Keratinocyte (primary cell): ENCODE data around the gene TTC14. TPM values are rescaled to one million over a fixed set of nuclear protein-coding genes. Genes with fewer than 3 reads are reported as not detected.

Experiments
- DNase-seq: peaks from one replicate; pipeline ENCODE4 v3.0.0-alpha.2; 2011; ENCODE audit warnings: low read depth, missing footprints, low spot score
- FAIRE-seq: peaks from 2 replicates; lab custom pipeline; 2011; peaks lifted over from hg19 to GRCh38; lab: Jason Lieb, UNC
- H2AFZ ChIP-seq: 2 replicates; pipeline ENCODE4 v1.6.0; 2012; ENCODE audit warnings: low read length, control low read depth, inconsistent platforms; ENCODE audit not compliant: control insufficient read depth
- H3K27ac ChIP-seq: 2 replicates; pipeline ENCODE4 v1.5.1; 2011; ENCODE audit warnings: low read length; ENCODE audit not compliant: control insufficient read depth, insufficient read depth
- H3K27me3 ChIP-seq: 3 replicates; pipeline ENCODE4 v1.6.0; 2011; ENCODE audit warnings: low read length; ENCODE audit not compliant: control insufficient read depth, insufficient read depth; ENCODE audit errors: extremely low read depth
- H3K36me3 ChIP-seq, 2 experiments: 2 replicates in 1 of 2; 3 replicates in 1 of 2; pipeline ENCODE4 v1.5.1; 2011; ENCODE audit warnings: low read length in 2 of 2, mild to moderate bottlenecking in 1 of 2; ENCODE audit not compliant: control insufficient read depth in 2 of 2, insufficient read depth in 2 of 2; ENCODE audit errors: extremely low read depth in 1 of 2
- H3K4me1 ChIP-seq: 3 replicates; pipeline ENCODE4 v1.5.1; 2011; ENCODE audit warnings: low read length; ENCODE audit not compliant: control insufficient read depth, insufficient read depth; ENCODE audit errors: extremely low read depth
- H3K4me2 ChIP-seq: 3 replicates; pipeline ENCODE4 v1.6.0; 2011; ENCODE audit warnings: low read depth, low read length; ENCODE audit not compliant: control insufficient read depth, insufficient read depth; ENCODE audit errors: extremely low read depth
- H3K4me3 ChIP-seq, 3 experiments: fragments of 200-600 bp in 1 of 3; sonication (generic) in 1 of 3; 2 replicates in 2 of 3; 3 replicates in 1 of 3; pipeline ENCODE4 v1.5.1; 2011 to 2016; ENCODE audit warnings: low read length in 3 of 3, mild to moderate bottlenecking in 3 of 3, control low read depth in 2 of 3, inconsistent platforms in 1 of 3, low read depth in 1 of 3, mixed read lengths in 1 of 3, mixed run types in 1 of 3, moderate library complexity in 1 of 3; ENCODE audit not compliant: control insufficient read depth in 2 of 3, insufficient read depth in 2 of 3; ENCODE audit errors: extremely low read depth in 1 of 3
- H3K79me2 ChIP-seq: 2 replicates; pipeline ENCODE4 v1.6.0; 2012; ENCODE audit warnings: low read length; ENCODE audit not compliant: control insufficient read depth, insufficient read depth
- H3K9ac ChIP-seq: 3 replicates; pipeline ENCODE4 v1.6.0; 2011; ENCODE audit warnings: low read length; ENCODE audit not compliant: control insufficient read depth, insufficient read depth; ENCODE audit errors: extremely low read depth
- H3K9me1 ChIP-seq: 3 replicates; pipeline ENCODE4 v1.6.0; 2011; ENCODE audit warnings: low read length; ENCODE audit not compliant: control insufficient read depth, insufficient read depth; ENCODE audit errors: extremely low read depth
- H3K9me3 ChIP-seq: 2 replicates; pipeline ENCODE4 v1.5.1; 2012; ENCODE audit warnings: low read depth, low read length; ENCODE audit not compliant: control insufficient read depth
- H4K20me1 ChIP-seq: 3 replicates; pipeline ENCODE4 v1.6.0; 2011; ENCODE audit warnings: low read length; ENCODE audit not compliant: control insufficient read depth, insufficient read depth; ENCODE audit errors: extremely low read depth
- CTCF ChIP-seq, 3 experiments: IDR thresholded peaks in 1 of 3; conservative IDR thresholded peaks in 1 of 3; optimal IDR thresholded peaks in 1 of 3; 2 replicates in 2 of 3; 3 replicates in 1 of 3; pipeline versions ENCODE3 to v1.5.1; 2011; ENCODE audit warnings: low read length in 3 of 3, mild to moderate bottlenecking in 3 of 3, moderate library complexity in 2 of 3, control low read depth in 1 of 3, inconsistent platforms in 1 of 3; ENCODE audit not compliant: insufficient read depth in 2 of 3; ENCODE audit errors: extremely low read depth in 1 of 3
- EZH2 ChIP-seq: IDR thresholded peaks from one replicate; pipeline ENCODE4 v1.6.1; 2012; ENCODE audit warnings: inconsistent platforms, mild to moderate bottlenecking, low read length, moderate library complexity
- dilution Hi-C: fragments of 300-500 bp; cut with MboI; formaldehyde crosslinking; loops from one replicate; pipeline ENCODE4 v1.7.0; 2020; ENCODE audit warnings: low sequenced_read_pairs; ENCODE audit not compliant: extremely low pct_ligation_motif_present
- polyA plus RNA-seq, 5 experiments: library from polyadenylated mRNA; depleted of rRNA in 3 of 5; stranded (reverse) in 3 of 5; stranded (forward) in 1 of 5; unstranded in 1 of 5; fragments of >200 nt; gene quantifications; 1 replicate in 1 of 5; 2 replicates in 3 of 5; 3 replicates in 1 of 5; pipeline versions ENCODE4 v1.2.1 to v1.2.3, GENCODE V29; 2011 to 2012; ENCODE audit warnings: missing spikeins in 2 of 5, low read depth in 1 of 5, low replicate concordance in 1 of 5

Gene TTC14
- polyA plus RNA-seq, 1 donor (not counting 4 experiments of a cell fraction or from before 2014, with no cell fraction given), result 30.5 TPM

DNA sequence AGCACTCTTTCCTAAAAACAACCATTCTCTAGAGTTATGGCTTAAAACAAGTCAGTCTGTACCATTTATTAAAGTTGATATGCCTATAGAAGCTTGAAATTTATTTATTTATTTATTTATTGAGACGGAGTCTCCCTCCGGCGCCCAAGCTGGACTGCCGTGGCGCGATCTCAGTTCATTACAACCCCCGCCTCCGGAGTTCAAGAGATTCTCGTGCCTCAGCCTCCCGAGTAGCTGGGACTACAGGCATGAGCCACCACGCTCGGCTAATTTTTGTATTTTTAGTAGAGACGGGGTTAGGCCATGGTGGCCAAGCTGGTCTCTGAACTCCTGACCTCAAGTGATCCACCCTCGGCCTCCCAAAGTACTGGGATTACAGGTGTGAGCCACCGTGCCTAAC lies 1.5 kb upstream of the TTC14 start:
- H2AFZ ChIP-seq, result no peak overlapping the region
- DNase-seq (no peak), FAIRE-seq (no peak)
- no peaks in the 10 kb centered on the region for H3K9me1 ChIP-seq
- H3K4me3 ChIP-seq, result no peak overlapping the region
- H3K9ac ChIP-seq, result no peak overlapping the region
- dilution Hi-C loops, result no loop called here
- H3K4me1 ChIP-seq, result no peaks in the 10 kb centered on the region
- H3K9me3 ChIP-seq, result no peaks in the 10 kb centered on the region
- no peaks in the 10 kb centered on the region for H4K20me1 ChIP-seq
- H3K36me3 ChIP-seq, result peaks cover 0 to 1% of the 10 kb centered on the region in 2 experiments
- no peak overlapping the region for H3K27ac ChIP-seq
- TF ChIP-seq CTCF (optimal IDR thresholded peaks at IDR 0.05 in 1 of 3, IDR thresholded peaks at IDR 0.05 in 1 of 3, conservative IDR thresholded peaks at IDR 0.05 in 1 of 3; ENCODE audit: extremely low read depth in 1 of 3, insufficient read depth in 2 of 3, low read length in 3 of 3) (no peak), EZH2 (no peak)
- H3K79me2 ChIP-seq, result peaks cover 30% of the 10 kb centered on the region
- no peaks in the 10 kb centered on the region for H3K27me3 ChIP-seq
- H3K4me2 ChIP-seq, result no peak overlapping the region

DNA sequence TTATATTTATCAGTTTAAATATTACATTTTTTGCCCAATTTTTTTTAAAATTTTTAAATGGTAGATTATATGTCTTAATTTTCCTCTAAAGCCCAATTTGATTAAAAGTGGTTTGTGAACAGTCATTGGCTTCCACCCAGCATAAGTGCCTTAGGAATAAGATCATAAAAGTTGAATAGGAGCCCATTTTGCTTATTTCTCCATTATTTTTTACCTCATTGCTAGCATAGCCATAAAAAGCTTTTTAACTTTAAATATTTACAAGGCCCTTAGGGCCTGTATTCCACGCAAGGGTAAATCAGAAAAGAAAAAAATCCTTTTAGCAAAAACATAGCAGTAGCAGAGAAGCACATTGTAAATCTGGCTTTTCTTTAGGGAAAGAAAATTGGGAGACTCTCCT lies 9.0 kb downstream of the TTC14 start:
- no peak for TF ChIP-seq CTCF (optimal IDR thresholded peaks at IDR 0.05 in 1 of 3, IDR thresholded peaks at IDR 0.05 in 1 of 3, conservative IDR thresholded peaks at IDR 0.05 in 1 of 3; ENCODE audit: extremely low read depth in 1 of 3, insufficient read depth in 2 of 3, low read length in 3 of 3)
- TF ChIP-seq EZH2, result no peak

More for the DNA sequence above, 9.0 kb downstream of the TTC14 start:
- no peak for DNase-seq
- H3K4me2 ChIP-seq, result no peak overlapping the region
- H3K36me3 ChIP-seq, result peaks cover 13 to 20% of the 10 kb centered on the region in 2 experiments
- H2AFZ ChIP-seq, result no peak overlapping the region
- H3K4me3 ChIP-seq, result no peak overlapping the region
- dilution Hi-C loops, result no loop called here
- H3K27me3 ChIP-seq, result no peaks in the 10 kb centered on the region
- no peak overlapping the region for H3K9ac ChIP-seq
- no peaks in the 10 kb centered on the region for H3K4me1 ChIP-seq
- no peak overlapping the region for H3K27ac ChIP-seq
- no peaks in the 10 kb centered on the region for H4K20me1 ChIP-seq
- no peak for FAIRE-seq
- no peaks in the 10 kb centered on the region for H3K9me1 ChIP-seq
- no peaks in the 10 kb centered on the region for H3K79me2 ChIP-seq
- H3K9me3 ChIP-seq, result no peaks in the 10 kb centered on the region
